LNCAP (cell line): ENCODE data around the gene RUFY2.
A peak's percentile ranks its signal among the peaks of the same experiment; 100 is the strongest.

ENCODE experiments used
- CTCF ChIP-seq: fragments of 450-650 bp; IDR thresholded peaks from 2 replicates; pipeline ENCODE4 v1.5.1; 2017; ENCODE audit warnings: mild to moderate bottlenecking

The RUFY2 gene

DNA sequence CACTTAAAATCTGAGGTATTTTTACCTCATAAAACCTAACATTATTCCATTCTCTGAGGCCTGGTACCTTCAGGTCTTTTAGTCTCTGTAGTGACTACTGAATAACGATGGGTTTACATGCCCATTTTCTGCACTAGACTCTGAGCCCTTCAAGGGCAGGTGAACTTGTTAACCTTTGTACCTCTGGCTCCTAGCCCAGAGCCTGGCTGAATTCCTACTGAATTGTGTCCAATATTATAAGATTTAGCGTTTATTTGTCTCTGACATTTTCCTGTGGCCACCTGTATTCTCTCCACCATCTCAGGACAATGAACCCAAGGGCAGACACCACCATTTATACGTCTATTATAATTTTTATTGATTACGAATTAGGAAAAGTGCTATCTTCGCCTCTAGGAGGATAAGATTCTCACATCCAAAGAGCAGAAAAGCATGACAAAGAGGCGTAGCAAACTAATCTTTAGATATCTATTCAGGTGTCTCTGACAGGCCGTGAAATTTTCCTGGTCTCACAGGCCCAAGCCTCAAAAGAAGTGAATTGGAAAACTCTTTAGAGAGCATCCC lies 103.1 kb downstream of the RUFY2 start:
- TF ChIP-seq CTCF: no peak

- no peak for TF ChIP-seq CTCF
These were observed 104.2 kb downstream of the RUFY2 start for GRCh38 chr10:68302871-68303270.

GRCh38 chr10:68302503-68302823 lies 104.6 kb downstream of the RUFY2 start:
- peak; percentile 25; the same call in 1 of the 2 replicates for TF ChIP-seq CTCF

GRCh38 chr10:68301790-68302502 lies 105.1 kb downstream of the RUFY2 start:
- TF ChIP-seq CTCF: peak; percentile 73

- TF ChIP-seq CTCF: no peak
These were observed 105.8 kb downstream of the RUFY2 start for GRCh38 chr10:68301301-68301700.

DNA sequence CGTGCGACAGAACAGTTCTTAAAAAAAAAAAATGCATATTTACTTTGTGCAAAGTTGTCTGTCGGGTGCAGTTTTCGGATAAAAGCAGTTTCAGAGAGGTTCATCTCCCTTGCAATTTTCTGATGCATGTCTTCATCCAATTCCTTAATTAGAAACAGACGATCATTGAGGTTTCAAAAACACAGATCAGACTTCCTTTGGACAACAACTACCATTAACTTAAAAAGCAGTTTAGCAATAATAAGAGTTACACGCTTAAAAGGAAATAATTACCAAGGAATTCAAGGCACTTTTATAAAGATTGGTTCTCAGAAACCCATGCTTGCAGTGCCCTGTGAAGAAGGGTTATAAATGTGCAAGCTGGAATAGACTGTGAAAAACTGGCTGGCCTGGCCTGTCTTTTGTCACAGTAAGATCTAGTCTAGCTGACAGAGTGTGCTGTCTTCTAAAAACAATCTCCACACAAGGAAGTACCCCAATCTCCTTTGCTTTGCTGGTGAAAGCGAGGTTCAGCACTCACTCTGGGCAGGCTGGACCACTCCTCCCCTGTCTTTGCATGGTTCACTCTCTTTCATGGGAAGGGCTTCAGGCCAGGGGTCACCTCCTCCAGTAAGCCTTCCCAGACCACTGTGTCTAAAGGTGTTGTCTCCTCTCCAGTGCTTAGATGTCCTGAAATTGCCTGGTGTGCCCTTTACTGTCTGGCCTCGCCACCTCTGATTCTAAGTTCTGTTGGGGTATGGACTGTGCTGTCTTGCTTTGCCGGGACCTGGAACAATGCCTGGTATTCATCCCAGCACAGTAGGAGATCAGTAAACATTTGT lies 110.0 kb downstream of the RUFY2 start:
- TF ChIP-seq CTCF: no peak
